ENCODE data around the gene DNM2.

Gene DNM2

DNA sequence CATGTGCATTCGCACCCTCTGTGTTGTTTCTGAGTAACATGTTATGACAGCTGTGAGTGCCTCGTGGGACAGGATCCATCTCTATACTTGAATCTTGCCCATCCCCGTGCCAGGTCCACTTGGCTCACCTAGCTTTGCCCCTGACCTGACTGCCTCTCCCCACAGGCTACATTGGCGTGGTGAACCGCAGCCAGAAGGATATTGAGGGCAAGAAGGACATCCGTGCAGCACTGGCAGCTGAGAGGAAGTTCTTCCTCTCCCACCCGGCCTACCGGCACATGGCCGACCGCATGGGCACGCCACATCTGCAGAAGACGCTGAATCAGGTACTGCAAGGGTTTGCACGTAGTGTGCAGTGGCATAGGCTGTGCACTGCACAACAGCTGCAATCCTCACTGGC, 64.9 kb downstream of the DNM2 start:
- TF ChIP-seq, protein P1, sequence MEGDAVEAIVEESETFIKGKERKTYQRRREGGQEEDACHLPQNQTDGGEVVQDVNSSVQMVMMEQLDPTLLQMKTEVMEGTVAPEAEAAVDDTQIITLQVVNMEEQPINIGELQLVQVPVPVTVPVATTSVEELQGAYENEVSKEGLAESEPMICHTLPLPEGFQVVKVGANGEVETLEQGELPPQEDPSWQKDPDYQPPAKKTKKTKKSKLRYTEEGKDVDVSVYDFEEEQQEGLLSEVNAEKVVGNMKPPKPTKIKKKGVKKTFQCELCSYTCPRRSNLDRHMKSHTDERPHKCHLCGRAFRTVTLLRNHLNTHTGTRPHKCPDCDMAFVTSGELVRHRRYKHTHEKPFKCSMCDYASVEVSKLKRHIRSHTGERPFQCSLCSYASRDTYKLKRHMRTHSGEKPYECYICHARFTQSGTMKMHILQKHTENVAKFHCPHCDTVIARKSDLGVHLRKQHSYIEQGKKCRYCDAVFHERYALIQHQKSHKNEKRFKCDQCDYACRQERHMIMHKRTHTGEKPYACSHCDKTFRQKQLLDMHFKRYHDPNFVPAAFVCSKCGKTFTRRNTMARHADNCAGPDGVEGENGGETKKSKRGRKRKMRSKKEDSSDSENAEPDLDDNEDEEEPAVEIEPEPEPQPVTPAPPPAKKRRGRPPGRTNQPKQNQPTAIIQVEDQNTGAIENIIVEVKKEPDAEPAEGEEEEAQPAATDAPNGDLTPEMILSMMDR (IDR thresholded peaks at IDR 0.05; ENCODE audit: control insufficient read depth, insufficient read depth, low read depth, low read length, missing control alignments), result no peak
- H3K4me3 ChIP-seq (ENCODE audit: control insufficient read depth, low read depth, low read length), result no peak overlapping the region
- no peak for DNase-seq (ENCODE audit: low read depth)

DNA sequence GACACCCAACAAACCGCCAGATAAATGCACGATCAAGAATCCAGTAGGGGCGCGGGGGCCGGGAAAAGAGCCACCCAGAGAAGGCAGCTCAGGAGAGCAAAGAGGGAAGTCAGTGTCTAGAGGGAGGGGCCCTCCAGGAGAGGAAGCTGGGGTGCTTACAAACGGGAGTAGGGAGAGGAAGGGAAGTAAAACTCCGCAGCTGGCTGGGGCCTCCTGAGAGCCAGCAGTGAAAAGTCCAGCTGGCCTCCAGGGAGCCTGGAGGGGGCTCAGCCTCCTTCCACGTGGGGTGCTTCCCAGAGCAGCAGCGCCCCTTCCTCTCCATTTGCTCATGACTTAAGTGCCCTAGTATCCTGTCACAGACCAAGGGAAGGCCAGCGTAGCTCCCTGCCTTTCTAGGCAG, 66.4 kb downstream of the DNM2 start:
- no peak overlapping the region for H3K4me3 ChIP-seq (ENCODE audit: control insufficient read depth, low read depth, low read length)
- DNase-seq (ENCODE audit: low read depth), result no peak
- TF ChIP-seq, protein P1 (IDR thresholded peaks at IDR 0.05; ENCODE audit: control insufficient read depth, insufficient read depth, low read depth, low read length, missing control alignments), result no peak

DNA sequence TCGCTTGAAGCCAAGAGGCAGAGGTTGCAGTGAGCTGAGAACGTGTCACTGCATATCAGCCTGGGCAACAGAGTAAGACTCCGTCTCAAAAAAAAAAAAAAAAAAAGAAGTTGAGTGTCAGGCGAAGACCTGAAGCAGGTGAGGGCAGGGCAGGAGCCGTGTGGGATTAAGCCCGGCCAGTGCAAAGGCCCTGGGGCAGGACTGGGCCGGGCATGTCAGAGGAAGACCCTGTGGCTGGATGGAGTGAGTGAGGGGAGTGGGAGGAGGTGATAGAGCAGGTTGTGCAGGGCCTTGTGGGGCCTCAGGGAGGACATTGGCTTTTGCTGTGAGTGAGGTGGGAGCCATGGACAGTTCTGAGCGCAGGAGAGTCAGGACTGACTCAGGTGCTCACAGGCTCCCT, 70.3 kb downstream of the DNM2 start:
- DNase-seq (ENCODE audit: low read depth), result no peak
- TF ChIP-seq, protein P1 (IDR thresholded peaks at IDR 0.05; ENCODE audit: control insufficient read depth, insufficient read depth, low read depth, low read length, missing control alignments), result no peak
- H3K4me3 ChIP-seq (ENCODE audit: control insufficient read depth, low read depth, low read length), result no peak overlapping the region

DNA sequence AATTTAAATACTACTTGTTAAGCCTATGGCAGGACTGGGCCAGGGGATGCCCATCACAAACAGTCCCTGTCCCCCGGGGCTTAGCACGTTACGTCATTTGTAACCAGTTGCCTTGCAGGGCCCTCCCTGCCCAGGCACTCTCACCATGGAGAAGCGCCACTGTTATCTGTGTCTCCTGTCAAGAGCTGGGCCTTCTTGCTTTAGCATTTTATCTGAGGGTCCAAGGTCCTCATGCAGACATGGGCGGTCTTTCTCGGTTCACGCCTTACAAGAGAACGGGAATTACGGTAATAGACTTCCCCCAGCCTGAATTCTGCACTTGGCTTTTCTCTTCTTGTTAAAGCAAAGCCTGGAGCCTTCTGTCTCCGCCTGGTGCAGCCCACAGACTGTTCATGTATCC, 72.0 kb downstream of the DNM2 start:
- no peak overlapping the region for H3K4me3 ChIP-seq (ENCODE audit: control insufficient read depth, low read depth, low read length)
- TF ChIP-seq, protein P1 (IDR thresholded peaks at IDR 0.05; ENCODE audit: control insufficient read depth, insufficient read depth, low read depth, low read length, missing control alignments), result no peak
- DNase-seq (ENCODE audit: low read depth), result no peak

DNA sequence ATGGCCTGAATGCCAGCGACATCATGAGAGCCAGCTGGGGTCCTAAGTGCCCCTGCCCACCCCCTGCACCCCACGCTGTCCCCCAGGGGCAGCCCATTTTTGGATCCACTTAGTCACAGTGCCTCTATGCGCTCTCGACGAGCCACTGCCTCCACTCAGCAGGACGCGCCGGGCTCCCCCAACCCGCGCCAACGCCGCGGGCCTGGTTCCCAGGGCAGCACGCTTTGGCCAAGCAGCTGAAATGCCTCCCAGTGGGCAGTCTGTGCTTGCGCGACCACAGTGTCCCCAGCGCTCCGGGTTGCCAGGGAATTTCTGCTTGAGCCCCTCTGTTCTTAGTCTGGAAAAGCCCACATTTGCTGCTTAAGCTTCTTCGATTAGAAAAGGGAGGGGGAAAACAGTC, 78.8 kb downstream of the DNM2 start:
- no peak for DNase-seq (ENCODE audit: low read depth)
- TF ChIP-seq, protein P1 (IDR thresholded peaks at IDR 0.05; ENCODE audit: control insufficient read depth, insufficient read depth, low read depth, low read length, missing control alignments), result no peak
- no peak overlapping the region for H3K4me3 ChIP-seq (ENCODE audit: control insufficient read depth, low read depth, low read length)

DNA sequence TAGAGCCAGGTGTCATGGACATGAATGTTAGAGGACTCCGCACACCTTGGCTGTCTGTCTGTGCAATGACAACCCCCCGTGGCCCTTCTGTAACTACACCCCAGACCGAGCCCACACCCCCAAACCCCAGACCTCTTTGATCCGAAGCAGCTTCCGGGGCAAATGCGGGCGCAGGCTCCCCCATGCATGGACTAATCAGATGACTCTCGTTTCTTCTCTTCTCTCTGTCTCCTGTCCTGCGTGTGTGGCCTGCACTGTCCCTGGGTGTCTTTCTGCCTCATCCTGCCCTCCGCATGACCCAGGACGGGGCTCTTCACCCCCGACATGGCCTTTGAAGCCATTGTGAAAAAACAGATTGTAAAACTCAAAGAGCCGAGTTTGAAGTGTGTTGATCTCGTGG, 79.2 kb downstream of the DNM2 start:
- TF ChIP-seq, protein P1 (IDR thresholded peaks at IDR 0.05; ENCODE audit: control insufficient read depth, insufficient read depth, low read depth, low read length, missing control alignments), result no peak

More for the DNA sequence above, 79.2 kb downstream of the DNM2 start:
- DNase-seq (ENCODE audit: low read depth), result no peak
- H3K4me3 ChIP-seq (ENCODE audit: control insufficient read depth, low read depth, low read length), result no peak overlapping the region
